H1 (cell line): ENCODE measurements around the gene ANKFY1. TPM values are rescaled to one million over a fixed set of nuclear protein-coding genes. Genes with fewer than 3 reads are reported as not detected.

Source experiments
- SRF ChIP-seq: IDR thresholded peaks from 2 replicates; pipeline ENCODE4 v1.6.1; 2011; ENCODE audit warnings: mild to moderate bottlenecking, low read depth, low read length, moderate library complexity
- polyA plus RNA-seq, 7 experiments: library from polyadenylated mRNA; depleted of rRNA in 3 of 7; stranded (reverse) in 5 of 7; unstranded in 2 of 7; fragments of >200 nt in 5 of 7; fragments of 200-250 nt in 2 of 7; gene quantifications; 1 replicate in 5 of 7; 2 replicates in 1 of 7; 4 replicates in 1 of 7; pipeline versions ENCODE4 v1.2.1 to v1.2.3, GENCODE V29; 2011 to 2013; ENCODE audit warnings: missing spikeins in 2 of 7, mixed read lengths in 2 of 7
- total RNA-seq: library from RNA; stranded (reverse); fragmentation: NEBNext Ultra II Directional; extraction: Animal tissue kit (Norgen Biotek cat#: 25700); gene quantifications from 2 replicates; pipeline ENCODE4 v1.2.1, GENCODE V29; 2021
- TF ChIP-seq, protein P1 (sequence below): fragments of 300-600 bp; sonication (generic); IDR thresholded peaks from 2 replicates; pipeline ENCODE4 v1.7.1; 2012; ENCODE audit warnings: low read length, moderate library complexity, mild to moderate bottlenecking, inconsistent platforms; ENCODE audit not compliant: insufficient replicate concordance

ANKFY1 gene
- total and polyA plus RNA-seq, 2 of the 8 experiments (the other 6 are each of a cell fraction or from before 2014, with no cell fraction given) = 28.3 to 45.3 TPM

DNA sequence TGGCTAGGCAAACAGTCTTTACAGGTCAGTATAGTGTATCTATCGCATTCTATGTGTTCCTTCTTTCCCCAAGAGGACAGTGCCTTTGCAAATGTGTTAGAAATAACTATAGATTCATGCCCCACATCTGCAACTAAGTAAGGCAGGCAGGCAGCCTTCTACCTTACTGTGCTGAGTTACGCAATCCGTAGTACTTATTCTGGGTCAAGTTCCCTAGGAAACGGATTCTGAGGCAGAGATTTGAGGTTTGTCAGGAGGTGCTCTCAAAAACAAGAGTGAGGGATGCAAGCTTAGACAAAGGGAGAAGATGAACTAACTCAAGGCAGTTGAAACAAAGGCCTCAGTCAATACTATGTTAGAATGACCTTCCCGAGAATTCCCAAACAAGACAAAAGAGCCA lies 12.7 kb upstream of the ANKFY1 start (continued):
- TF ChIP-seq, protein P1, sequence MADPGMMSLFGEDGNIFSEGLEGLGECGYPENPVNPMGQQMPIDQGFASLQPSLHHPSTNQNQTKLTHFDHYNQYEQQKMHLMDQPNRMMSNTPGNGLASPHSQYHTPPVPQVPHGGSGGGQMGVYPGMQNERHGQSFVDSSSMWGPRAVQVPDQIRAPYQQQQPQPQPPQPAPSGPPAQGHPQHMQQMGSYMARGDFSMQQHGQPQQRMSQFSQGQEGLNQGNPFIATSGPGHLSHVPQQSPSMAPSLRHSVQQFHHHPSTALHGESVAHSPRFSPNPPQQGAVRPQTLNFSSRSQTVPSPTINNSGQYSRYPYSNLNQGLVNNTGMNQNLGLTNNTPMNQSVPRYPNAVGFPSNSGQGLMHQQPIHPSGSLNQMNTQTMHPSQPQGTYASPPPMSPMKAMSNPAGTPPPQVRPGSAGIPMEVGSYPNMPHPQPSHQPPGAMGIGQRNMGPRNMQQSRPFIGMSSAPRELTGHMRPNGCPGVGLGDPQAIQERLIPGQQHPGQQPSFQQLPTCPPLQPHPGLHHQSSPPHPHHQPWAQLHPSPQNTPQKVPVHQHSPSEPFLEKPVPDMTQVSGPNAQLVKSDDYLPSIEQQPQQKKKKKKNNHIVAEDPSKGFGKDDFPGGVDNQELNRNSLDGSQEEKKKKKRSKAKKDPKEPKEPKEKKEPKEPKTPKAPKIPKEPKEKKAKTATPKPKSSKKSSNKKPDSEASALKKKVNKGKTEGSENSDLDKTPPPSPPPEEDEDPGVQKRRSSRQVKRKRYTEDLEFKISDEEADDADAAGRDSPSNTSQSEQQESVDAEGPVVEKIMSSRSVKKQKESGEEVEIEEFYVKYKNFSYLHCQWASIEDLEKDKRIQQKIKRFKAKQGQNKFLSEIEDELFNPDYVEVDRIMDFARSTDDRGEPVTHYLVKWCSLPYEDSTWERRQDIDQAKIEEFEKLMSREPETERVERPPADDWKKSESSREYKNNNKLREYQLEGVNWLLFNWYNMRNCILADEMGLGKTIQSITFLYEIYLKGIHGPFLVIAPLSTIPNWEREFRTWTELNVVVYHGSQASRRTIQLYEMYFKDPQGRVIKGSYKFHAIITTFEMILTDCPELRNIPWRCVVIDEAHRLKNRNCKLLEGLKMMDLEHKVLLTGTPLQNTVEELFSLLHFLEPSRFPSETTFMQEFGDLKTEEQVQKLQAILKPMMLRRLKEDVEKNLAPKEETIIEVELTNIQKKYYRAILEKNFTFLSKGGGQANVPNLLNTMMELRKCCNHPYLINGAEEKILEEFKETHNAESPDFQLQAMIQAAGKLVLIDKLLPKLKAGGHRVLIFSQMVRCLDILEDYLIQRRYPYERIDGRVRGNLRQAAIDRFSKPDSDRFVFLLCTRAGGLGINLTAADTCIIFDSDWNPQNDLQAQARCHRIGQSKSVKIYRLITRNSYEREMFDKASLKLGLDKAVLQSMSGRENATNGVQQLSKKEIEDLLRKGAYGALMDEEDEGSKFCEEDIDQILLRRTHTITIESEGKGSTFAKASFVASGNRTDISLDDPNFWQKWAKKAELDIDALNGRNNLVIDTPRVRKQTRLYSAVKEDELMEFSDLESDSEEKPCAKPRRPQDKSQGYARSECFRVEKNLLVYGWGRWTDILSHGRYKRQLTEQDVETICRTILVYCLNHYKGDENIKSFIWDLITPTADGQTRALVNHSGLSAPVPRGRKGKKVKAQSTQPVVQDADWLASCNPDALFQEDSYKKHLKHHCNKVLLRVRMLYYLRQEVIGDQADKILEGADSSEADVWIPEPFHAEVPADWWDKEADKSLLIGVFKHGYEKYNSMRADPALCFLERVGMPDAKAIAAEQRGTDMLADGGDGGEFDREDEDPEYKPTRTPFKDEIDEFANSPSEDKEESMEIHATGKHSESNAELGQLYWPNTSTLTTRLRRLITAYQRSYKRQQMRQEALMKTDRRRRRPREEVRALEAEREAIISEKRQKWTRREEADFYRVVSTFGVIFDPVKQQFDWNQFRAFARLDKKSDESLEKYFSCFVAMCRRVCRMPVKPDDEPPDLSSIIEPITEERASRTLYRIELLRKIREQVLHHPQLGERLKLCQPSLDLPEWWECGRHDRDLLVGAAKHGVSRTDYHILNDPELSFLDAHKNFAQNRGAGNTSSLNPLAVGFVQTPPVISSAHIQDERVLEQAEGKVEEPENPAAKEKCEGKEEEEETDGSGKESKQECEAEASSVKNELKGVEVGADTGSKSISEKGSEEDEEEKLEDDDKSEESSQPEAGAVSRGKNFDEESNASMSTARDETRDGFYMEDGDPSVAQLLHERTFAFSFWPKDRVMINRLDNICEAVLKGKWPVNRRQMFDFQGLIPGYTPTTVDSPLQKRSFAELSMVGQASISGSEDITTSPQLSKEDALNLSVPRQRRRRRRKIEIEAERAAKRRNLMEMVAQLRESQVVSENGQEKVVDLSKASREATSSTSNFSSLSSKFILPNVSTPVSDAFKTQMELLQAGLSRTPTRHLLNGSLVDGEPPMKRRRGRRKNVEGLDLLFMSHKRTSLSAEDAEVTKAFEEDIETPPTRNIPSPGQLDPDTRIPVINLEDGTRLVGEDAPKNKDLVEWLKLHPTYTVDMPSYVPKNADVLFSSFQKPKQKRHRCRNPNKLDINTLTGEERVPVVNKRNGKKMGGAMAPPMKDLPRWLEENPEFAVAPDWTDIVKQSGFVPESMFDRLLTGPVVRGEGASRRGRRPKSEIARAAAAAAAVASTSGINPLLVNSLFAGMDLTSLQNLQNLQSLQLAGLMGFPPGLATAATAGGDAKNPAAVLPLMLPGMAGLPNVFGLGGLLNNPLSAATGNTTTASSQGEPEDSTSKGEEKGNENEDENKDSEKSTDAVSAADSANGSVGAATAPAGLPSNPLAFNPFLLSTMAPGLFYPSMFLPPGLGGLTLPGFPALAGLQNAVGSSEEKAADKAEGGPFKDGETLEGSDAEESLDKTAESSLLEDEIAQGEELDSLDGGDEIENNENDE = no peak
- no peak for TF ChIP-seq SRF
